K562 (cell line): ENCODE measurements around the gene SLC12A9. TPM values are rescaled to one million over a fixed set of nuclear protein-coding genes. Genes with fewer than 3 reads are reported as not detected.

Experiments used
- CAMTA2 ChIP-seq: fragments of 250-450 bp; sonication (Bioruptor Pico); conservative IDR thresholded peaks from 2 replicates; pipeline ENCODE4 v1.5.1; 2022
- CBFB ChIP-seq: sonication (generic); formaldehyde crosslinking; IDR thresholded peaks from 2 replicates; pipeline ENCODE4 v1.4.0; 2020; ENCODE audit warnings: mild to moderate bottlenecking, missing genetic modification reagents
- CBX2 ChIP-seq: fragments of 200-600 bp; sonication (generic); IDR thresholded peaks from one replicate; pipeline ENCODE4 v1.6.1; 2012; ENCODE audit warnings: mild to moderate bottlenecking, low read length, inconsistent platforms; ENCODE audit not compliant: insufficient read depth, poor library complexity, severe bottlenecking
- CHCHD3 ChIP-seq: fragments of 250-450 bp; sonication (Bioruptor Pico); IDR thresholded peaks from 2 replicates; pipeline ENCODE4 v2.1.2; 2022; ENCODE audit warnings: mild to moderate bottlenecking
- ETV6 ChIP-seq, 3 experiments: fragments of 150-350 bp in 1 of 3; sonication (generic) in 1 of 3; formaldehyde crosslinking in 1 of 3; IDR thresholded peaks; 2 replicates each; pipeline versions ENCODE4 v1.6.1 to v1.8.0; 2014 to 2022; ENCODE audit warnings: borderline replicate concordance in 2 of 3, low read depth in 2 of 3, antibody characterized with exemption in 1 of 3, low read length in 1 of 3, mild to moderate bottlenecking in 1 of 3, missing genetic modification reagents in 1 of 3
- FOXK1 ChIP-seq: sonication (generic); formaldehyde crosslinking; IDR thresholded peaks from 2 replicates; pipeline ENCODE4 v1.8.0; 2022; ENCODE audit warnings: missing genetic modification reagents, mild to moderate bottlenecking, borderline replicate concordance
- FUS ChIP-seq: fragments of 200-400 bp; formaldehyde crosslinking; optimal IDR thresholded peaks from 2 replicates; pipeline ENCODE3; 2017; ENCODE audit warnings: low read depth, low read length
- KLF10 ChIP-seq: fragments of 250-450 bp; sonication (Bioruptor Pico); IDR thresholded peaks from 2 replicates; pipeline ENCODE4 v1.6.1; 2021; ENCODE audit warnings: matching md5 sums
- LEF1 ChIP-seq: fragments of 450-650 bp; IDR thresholded peaks from 2 replicates; pipeline ENCODE4 v1.6.1; 2016; ENCODE audit warnings: mild to moderate bottlenecking
- MECOM ChIP-seq: fragments of 250-450 bp; sonication (Bioruptor Pico); IDR thresholded peaks from 2 replicates; pipeline ENCODE4 v1.8.0; 2022; ENCODE audit warnings: inconsistent platforms
- MED1 ChIP-seq: sonication (generic); formaldehyde crosslinking; IDR thresholded peaks from 2 replicates; pipeline ENCODE4 v1.8.1; 2023; ENCODE audit warnings: missing genetic modification reagents, borderline replicate concordance
- MXI1 ChIP-seq: IDR thresholded peaks from 2 replicates; pipeline ENCODE4 v1.6.1; 2011; ENCODE audit warnings: low read depth, mild to moderate bottlenecking, improper control_type of control experiment, low read length
- NFIX ChIP-seq: fragments of 250-450 bp; sonication (Bioruptor Pico); IDR thresholded peaks from 2 replicates; pipeline ENCODE4 v1.4.0; 2020; ENCODE audit warnings: low read depth, mild to moderate bottlenecking, moderate library complexity
- NFRKB ChIP-seq: fragments of 450-650 bp; IDR thresholded peaks from 2 replicates; pipeline ENCODE4 v1.6.1; 2016; ENCODE audit warnings: low read depth
- PHB ChIP-seq: fragments of 250-450 bp; sonication (Bioruptor Pico); IDR thresholded peaks from 2 replicates; pipeline ENCODE4 v1.5.0; 2021
- PURB ChIP-seq: sonication (generic); formaldehyde crosslinking; IDR thresholded peaks from 2 replicates; pipeline ENCODE4 v1.9.0; 2021; ENCODE audit warnings: low read depth, mild to moderate bottlenecking, missing genetic modification reagents
- RAD51 ChIP-seq: fragments of 450-650 bp; IDR thresholded peaks from 2 replicates; pipeline ENCODE4 v1.7.1; 2016; ENCODE audit warnings: low read depth, mild to moderate bottlenecking, borderline replicate concordance
- RBM17 ChIP-seq: fragments of 200-400 bp; formaldehyde crosslinking; IDR thresholded peaks from 2 replicates; pipeline ENCODE4 v1.6.1; 2017; ENCODE audit warnings: low read depth, mild to moderate bottlenecking, low read length, borderline replicate concordance
- SNRNP70 ChIP-seq: fragments of 200-400 bp; formaldehyde crosslinking; optimal IDR thresholded peaks from 2 replicates; pipeline ENCODE3; 2017; ENCODE audit warnings: low read depth, low read length
- SRSF9 ChIP-seq: fragments of 200-400 bp; formaldehyde crosslinking; IDR thresholded peaks from 2 replicates; pipeline ENCODE4 v1.6.1; 2017; ENCODE audit warnings: low read depth, low read length, borderline replicate concordance
- TAF7 ChIP-seq: fragments of 450-650 bp; IDR thresholded peaks from 2 replicates; pipeline ENCODE4 v1.6.1; 2016; ENCODE audit warnings: missing genetic modification characterization, missing compliant biosample characterization
- ZNF263 ChIP-seq: sonication (generic); formaldehyde crosslinking; IDR thresholded peaks from 2 replicates; pipeline ENCODE4 v1.8.0; 2022; ENCODE audit warnings: mild to moderate bottlenecking, missing genetic modification reagents, borderline replicate concordance
- ZNF77 ChIP-seq: fragments of 250-450 bp; sonication (Bioruptor Pico); IDR thresholded peaks from 2 replicates; pipeline ENCODE4 v1.5.0; 2020
- ZNF780A ChIP-seq: fragments of 250-450 bp; sonication (Bioruptor Pico); IDR thresholded peaks from 2 replicates; pipeline ENCODE4 v1.5.0; 2021; ENCODE audit warnings: mild to moderate bottlenecking
- polyA plus RNA-seq, 8 experiments: library from polyadenylated mRNA; depleted of rRNA in 4 of 8; stranded (reverse) in 5 of 8; unstranded in 3 of 8; fragments of >200 nt; fragmentation: Nextera tagmentation in 2 of 8; fragmentation: Illumina TruSeq in 1 of 8; extraction: Ambion mirVana in 2 of 8; extraction: Trizol in 1 of 8; gene quantifications; 2 replicates each; pipeline versions ENCODE4 v1.2.1 to v1.2.3, GENCODE V29; 2011 to 2014; ENCODE audit warnings: inconsistent platforms in 1 of 8, missing spikeins in 1 of 8
- total RNA-seq, 7 experiments: library from RNA; depleted of rRNA in 6 of 7; stranded (reverse); fragments of >200 nt in 6 of 7; fragmentation: Illumina TruSeq in 2 of 7; extraction: Trizol in 2 of 7; gene quantifications; 2 replicates each; pipeline versions ENCODE4 v1.2.1 to v1.2.3, GENCODE V29; 2011 to 2021; ENCODE audit warnings: low replicate concordance in 1 of 7
- TF ChIP-seq, protein P1 (sequence below): fragments of 250-450 bp; sonication (Bioruptor Pico); IDR thresholded peaks from 2 replicates; pipeline ENCODE4 v1.8.0; 2022; ENCODE audit warnings: moderate library complexity, mild to moderate bottlenecking, inconsistent platforms
- TF ChIP-seq, protein P2 (sequence below): fragments of 450-650 bp; IDR thresholded peaks from 2 replicates; pipeline ENCODE4 v1.6.1; 2016; ENCODE audit warnings: borderline replicate concordance
- TF ChIP-seq, protein P3 (sequence below): sonication (generic); formaldehyde crosslinking; IDR thresholded peaks from 2 replicates; pipeline ENCODE4 v1.9.0; 2022; ENCODE audit warnings: mild to moderate bottlenecking, missing genetic modification reagents

SLC12A9 gene
- total and polyA plus RNA-seq, 9 of the 15 experiments (the other 6 are each of a cell fraction or from before 2014, with no cell fraction given), result 0.06 to 20.2 (median 10.7) TPM

DNA sequence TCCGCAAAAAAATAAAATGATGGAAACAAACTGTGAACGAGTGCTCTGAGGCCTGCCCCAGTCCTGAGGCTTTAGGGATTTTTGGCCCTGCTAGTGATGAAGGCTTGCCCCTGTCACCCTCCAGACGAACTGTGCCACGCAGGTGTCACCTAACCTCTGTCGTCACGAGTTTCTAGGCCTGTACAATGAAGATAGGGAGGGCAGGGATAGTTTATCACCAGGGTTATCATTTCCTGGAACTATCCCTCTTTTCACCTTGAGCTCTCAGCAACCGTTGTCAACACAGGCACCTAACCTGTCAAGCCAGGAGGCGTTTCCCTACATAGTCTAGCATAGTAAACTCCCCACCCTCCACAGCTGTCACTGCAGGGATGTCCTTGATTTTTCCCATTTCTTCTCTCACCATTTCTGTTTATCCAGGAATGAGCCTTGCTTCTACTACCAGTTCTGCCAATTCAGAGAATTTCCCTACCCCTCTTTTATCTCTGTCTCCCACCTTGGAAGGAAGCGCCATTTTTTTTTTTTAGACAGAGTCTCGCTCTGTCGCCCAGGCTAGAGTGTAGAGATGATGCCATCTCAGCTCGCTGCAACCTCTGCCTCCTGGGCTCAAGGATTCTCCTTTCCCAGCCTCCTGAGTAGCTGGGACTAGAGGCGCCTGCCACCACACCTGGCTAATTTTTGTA, 45.4 kb downstream of the SLC12A9 start (continued):
- TF ChIP-seq CBFB (CRISPR knock-in tag) (no peak), MED1 (CRISPR knock-in tag) (no peak), LEF1 (peak; percentile 29; the same call in 1 of the 2 replicates), KLF10 (CRISPR knock-in tag) (no peak), FOXK1 (CRISPR knock-in tag) (no peak), RBM17 (no peak), SRSF9 (no peak), PHB (CRISPR knock-in tag) (no peak), FUS (no peak), PURB (no peak), NFRKB (no peak), MECOM (CRISPR knock-in tag) (0 out of 2 replicates have a peak, but pooled peaks have one; percentile 12), NFIX (CRISPR knock-in tag) (no peak), SNRNP70 (no peak), ZNF263 (CRISPR knock-in tag) (0 out of 2 replicates have a peak, but pooled peaks have one; percentile 12), TAF7 (tag) (no peak), ETV6 (IDR thresholded peaks at IDR 0.05; ENCODE audit: borderline replicate concordance in 1 of 2, low read depth in 2 of 2, low read length in 1 of 2) (no peak), ETV6 (CRISPR knock-in tag; IDR thresholded peaks at IDR 0.05; ENCODE audit: borderline replicate concordance) (no peak), CAMTA2 (CRISPR knock-in tag) (no peak), MXI1 (peak; percentile 74), CHCHD3 (no peak), CBX2 (no peak), ZNF77 (CRISPR knock-in tag) (no peak), ZNF780A (CRISPR knock-in tag) (no peak), RAD51 (no peak)
- TF ChIP-seq, protein P1, sequence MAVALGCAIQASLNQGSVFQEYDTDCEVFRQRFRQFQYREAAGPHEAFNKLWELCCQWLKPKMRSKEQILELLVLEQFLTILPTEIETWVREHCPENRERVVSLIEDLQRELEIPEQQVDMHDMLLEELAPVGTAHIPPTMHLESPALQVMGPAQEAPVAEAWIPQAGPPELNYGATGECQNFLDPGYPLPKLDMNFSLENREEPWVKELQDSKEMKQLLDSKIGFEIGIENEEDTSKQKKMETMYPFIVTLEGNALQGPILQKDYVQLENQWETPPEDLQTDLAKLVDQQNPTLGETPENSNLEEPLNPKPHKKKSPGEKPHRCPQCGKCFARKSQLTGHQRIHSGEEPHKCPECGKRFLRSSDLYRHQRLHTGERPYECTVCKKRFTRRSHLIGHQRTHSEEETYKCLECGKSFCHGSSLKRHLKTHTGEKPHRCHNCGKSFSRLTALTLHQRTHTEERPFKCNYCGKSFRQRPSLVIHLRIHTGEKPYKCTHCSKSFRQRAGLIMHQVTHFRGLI (CRISPR knock-in tag), result no peak
- TF ChIP-seq, protein P2, sequence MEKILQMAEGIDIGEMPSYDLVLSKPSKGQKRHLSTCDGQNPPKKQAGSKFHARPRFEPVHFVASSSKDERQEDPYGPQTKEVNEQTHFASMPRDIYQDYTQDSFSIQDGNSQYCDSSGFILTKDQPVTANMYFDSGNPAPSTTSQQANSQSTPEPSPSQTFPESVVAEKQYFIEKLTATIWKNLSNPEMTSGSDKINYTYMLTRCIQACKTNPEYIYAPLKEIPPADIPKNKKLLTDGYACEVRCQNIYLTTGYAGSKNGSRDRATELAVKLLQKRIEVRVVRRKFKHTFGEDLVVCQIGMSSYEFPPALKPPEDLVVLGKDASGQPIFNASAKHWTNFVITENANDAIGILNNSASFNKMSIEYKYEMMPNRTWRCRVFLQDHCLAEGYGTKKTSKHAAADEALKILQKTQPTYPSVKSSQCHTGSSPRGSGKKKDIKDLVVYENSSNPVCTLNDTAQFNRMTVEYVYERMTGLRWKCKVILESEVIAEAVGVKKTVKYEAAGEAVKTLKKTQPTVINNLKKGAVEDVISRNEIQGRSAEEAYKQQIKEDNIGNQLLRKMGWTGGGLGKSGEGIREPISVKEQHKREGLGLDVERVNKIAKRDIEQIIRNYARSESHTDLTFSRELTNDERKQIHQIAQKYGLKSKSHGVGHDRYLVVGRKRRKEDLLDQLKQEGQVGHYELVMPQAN, result no peak
- TF ChIP-seq, protein P3, sequence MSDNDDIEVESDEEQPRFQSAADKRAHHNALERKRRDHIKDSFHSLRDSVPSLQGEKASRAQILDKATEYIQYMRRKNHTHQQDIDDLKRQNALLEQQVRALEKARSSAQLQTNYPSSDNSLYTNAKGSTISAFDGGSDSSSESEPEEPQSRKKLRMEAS (CRISPR knock-in tag), result no peak
